SK-N-SH (cell line): Measurements from ENCODE around the gene RAB12. TPM values are rescaled to one million over a fixed set of nuclear protein-coding genes. Genes with fewer than 3 reads are reported as not detected.

Experiments
- CTCF ChIA-PET: fragments of 300-600, 350-600 bp; formaldehyde crosslinking; extraction: SDS; loops from one replicate; lab custom pipeline; 2021; lab: Yijun Ruan, JAX
- POLR2A ChIA-PET: fragments of 350-600 bp; sonication (Branson Sonifier 250); formaldehyde crosslinking; extraction: SDS; loops from one replicate; lab custom pipeline; 2020; ENCODE audit warnings: antibody characterized with exemption, inconsistent platforms; lab: Yijun Ruan, JAX
- DNase-seq: peaks from one replicate; pipeline ENCODE4 v3.0.0; 2012
- H2AFZ ChIP-seq: fragments of 200-600 bp; sonication (generic); 2 replicates; pipeline ENCODE4 v1.8.1; 2016; ENCODE audit warnings: antibody characterized with exemption, mild to moderate bottlenecking, low read depth
- H3F3A ChIP-seq: fragments of 200-600 bp; sonication (generic); replicated peaks from 2 replicates; pipeline ENCODE3; 2016; ENCODE audit warnings: antibody characterized with exemption, mild to moderate bottlenecking; ENCODE audit not compliant: insufficient read depth
- H3K27ac ChIP-seq, 2 experiments: fragments of 200-500 bp in 1 of 2; fragments of 200-600 bp in 1 of 2; sonication (Bioruptor generic) in 1 of 2; sonication (generic), shearing (Covaris generic) in 1 of 2; 2 replicates each; pipeline versions ENCODE4 v1.5.1 to v1.6.1; 2014 to 2016; ENCODE audit warnings: low read depth in 2 of 2, inconsistent platforms in 1 of 2, low read length in 1 of 2, mild to moderate bottlenecking in 1 of 2, mixed read lengths in 1 of 2
- H3K27me3 ChIP-seq: fragments of 200-600 bp; sonication (generic), shearing (Covaris generic); 2 replicates; pipeline ENCODE4 v1.6.1; 2016; ENCODE audit warnings: mixed run types; ENCODE audit not compliant: insufficient read depth
- H3K36me3 ChIP-seq, 2 experiments: fragments of 200-500 bp in 1 of 2; fragments of 200-600 bp in 1 of 2; sonication (Bioruptor generic) in 1 of 2; sonication (generic) in 1 of 2; replicated peaks in 1 of 2; 2 replicates each; pipeline versions ENCODE3 to v1.5.1; 2014 to 2016; ENCODE audit warnings: low read length in 1 of 2, mild to moderate bottlenecking in 1 of 2; ENCODE audit not compliant: insufficient read depth in 2 of 2, control insufficient read depth in 1 of 2
- H3K4me1 ChIP-seq, 2 experiments: fragments of 200-500 bp in 1 of 2; fragments of 200-600 bp in 1 of 2; sonication (Bioruptor generic) in 1 of 2; sonication (generic), shearing (Covaris generic) in 1 of 2; 2 replicates each; pipeline versions ENCODE4 v1.5.1 to v1.6.1; 2014 to 2016; ENCODE audit warnings: low read depth in 1 of 2, low read length in 1 of 2, mixed run types in 1 of 2; ENCODE audit not compliant: insufficient read depth in 2 of 2, control insufficient read depth in 1 of 2
- H3K4me2 ChIP-seq: fragments of 200-600 bp; sonication (generic), shearing (Covaris generic); 2 replicates; pipeline ENCODE4 v1.6.1; 2017; ENCODE audit warnings: mixed run types
- H3K4me3 ChIP-seq, 2 experiments: fragments of 200-500 bp in 1 of 2; fragments of 200-600 bp in 1 of 2; sonication (Bioruptor generic) in 1 of 2; sonication (generic), shearing (Covaris generic) in 1 of 2; 2 replicates each; pipeline versions ENCODE4 v1.5.1 to v1.8.1; 2014 to 2016; ENCODE audit warnings: low read depth in 2 of 2, inconsistent platforms in 1 of 2, low read length in 1 of 2, mild to moderate bottlenecking in 1 of 2, mixed read lengths in 1 of 2, moderate library complexity in 1 of 2
- H3K79me2 ChIP-seq: fragments of 200-600 bp; sonication (generic); 2 replicates; pipeline ENCODE4 v1.8.1; 2017; ENCODE audit warnings: mild to moderate bottlenecking; ENCODE audit not compliant: insufficient read depth
- H3K9ac ChIP-seq: fragments of 200-600 bp; sonication (generic); 2 replicates; pipeline ENCODE4 v1.6.1; 2017; ENCODE audit warnings: mixed run types
- H3K9me2 ChIP-seq: fragments of 200-600 bp; sonication (generic); 2 replicates; pipeline ENCODE4 v1.6.1; 2017; ENCODE audit warnings: mixed run types
- H3K9me3 ChIP-seq: fragments of 200-600 bp; sonication (generic); 2 replicates; pipeline ENCODE4 v1.6.1; 2017; ENCODE audit warnings: mixed run types, mild to moderate bottlenecking, moderate library complexity
- H4K20me1 ChIP-seq: fragments of 200-600 bp; sonication (generic); 2 replicates; pipeline ENCODE4 v1.6.1; 2017; ENCODE audit warnings: mild to moderate bottlenecking, mixed run types; ENCODE audit not compliant: insufficient read depth
- EP300 ChIP-seq, 2 experiments: IDR thresholded peaks; 2 replicates each; pipeline versions ENCODE4 v1.4.0 to v1.6.1; 2012; ENCODE audit warnings: borderline replicate concordance in 1 of 2, low read depth in 1 of 2, low read length in 1 of 2
- FOSL2 ChIP-seq: IDR thresholded peaks from 2 replicates; pipeline ENCODE4 v1.4.0; 2012; ENCODE audit warnings: low read depth, mild to moderate bottlenecking, moderate library complexity, borderline replicate concordance
- FOXJ3 ChIP-seq: sonication (generic); formaldehyde crosslinking; IDR thresholded peaks from 2 replicates; pipeline ENCODE4 v1.5.1; 2020; ENCODE audit warnings: mild to moderate bottlenecking, missing genetic modification reagents
- FOXM1 ChIP-seq: IDR thresholded peaks from 2 replicates; pipeline ENCODE4 v1.4.0; 2012; ENCODE audit warnings: low read depth, mild to moderate bottlenecking
- GATA2 ChIP-seq: sonication (generic); formaldehyde crosslinking; IDR thresholded peaks from 2 replicates; pipeline ENCODE4 v1.5.0; 2020; ENCODE audit warnings: mild to moderate bottlenecking, missing genetic modification reagents
- IRF3 ChIP-seq: fragments of 150-350 bp; IDR thresholded peaks from 2 replicates; pipeline ENCODE4 v1.6.1; 2016; ENCODE audit warnings: mild to moderate bottlenecking, low read depth, low read length
- MXI1 ChIP-seq: IDR thresholded peaks from 2 replicates; pipeline ENCODE4 v1.6.1; 2012; ENCODE audit warnings: mild to moderate bottlenecking, low read depth, low read length, improper control_type of control experiment
- NFIC ChIP-seq: IDR thresholded peaks from 2 replicates; pipeline ENCODE4 v1.4.0; 2012; ENCODE audit warnings: borderline replicate concordance
- PBX3 ChIP-seq: IDR thresholded peaks from 2 replicates; pipeline ENCODE4; 2012
- POLR2AphosphoS5 ChIP-seq: IDR thresholded peaks from 2 replicates; pipeline ENCODE4 v1.6.1; 2012; ENCODE audit warnings: low read depth, low read length
- RCOR1 ChIP-seq: fragments of 150-350 bp; IDR thresholded peaks from 2 replicates; pipeline ENCODE4 v1.6.1; 2017; ENCODE audit warnings: antibody characterized with exemption, low read length
- REST ChIP-seq: IDR thresholded peaks from 2 replicates; pipeline ENCODE4 v1.6.1; 2012; ENCODE audit warnings: mild to moderate bottlenecking, low read depth, low read length, moderate library complexity
- RFX5 ChIP-seq: IDR thresholded peaks from 2 replicates; pipeline ENCODE4 v1.6.1; 2012; ENCODE audit warnings: mild to moderate bottlenecking, improper control_type of control experiment, low read length
- RXRA ChIP-seq: IDR thresholded peaks from 2 replicates; pipeline ENCODE4 v1.4.0; 2012; ENCODE audit warnings: low read depth, mild to moderate bottlenecking, borderline replicate concordance
- SMC3 ChIP-seq: IDR thresholded peaks from 2 replicates; pipeline ENCODE4 v1.6.1; 2012; ENCODE audit warnings: low read depth, low read length, improper control_type of control experiment
- TCF12 ChIP-seq: IDR thresholded peaks from 2 replicates; pipeline ENCODE4 v1.4.0; 2012
- TEAD4 ChIP-seq: IDR thresholded peaks from 2 replicates; pipeline ENCODE4 v1.4.0; 2012; ENCODE audit warnings: mild to moderate bottlenecking, borderline replicate concordance; ENCODE audit not compliant: insufficient read depth
- USF1 ChIP-seq: IDR thresholded peaks from 2 replicates; pipeline ENCODE4 v1.4.0; 2012; ENCODE audit warnings: low read depth, borderline replicate concordance
- YY1 ChIP-seq: IDR thresholded peaks from 2 replicates; pipeline ENCODE4 v1.4.0; 2012; ENCODE audit warnings: low read depth, mild to moderate bottlenecking
- WGBS: methylation state at CpG from one replicate; pipeline ENCODE4 v1.1.6; 2017; ENCODE audit warnings: low lambda C conversion rate; 5-methylcytosine and 5-hydroxymethylcytosine counted together
- polyA plus RNA-seq, 3 experiments: library from polyadenylated mRNA; depleted of rRNA; stranded (reverse); fragments of >200 nt; gene quantifications; 2 replicates each; pipeline ENCODE4 v1.2.3, GENCODE V29; 2012

The RAB12 gene
- polyA plus RNA-seq, 1 of the 3 experiments (the other 2 are of a cell fraction) = 11.0 TPM

- H3K4me1 ChIP-seq = no peaks in the 10 kb centered on the region
- H3K9me3 ChIP-seq = no peaks in the 10 kb centered on the region
- WGBS = 96% methylated on average over 6 of the region's 8 CpGs
- H2AFZ ChIP-seq = no peak overlapping the region
- no peak overlapping the region for H3K4me3 ChIP-seq
- DNase-seq = no peak
- H3K36me3 ChIP-seq = no peaks in the 10 kb centered on the region
- TF ChIP-seq TCF12 = no peak
- TF ChIP-seq EP300 (IDR thresholded peaks at IDR 0.05; ENCODE audit: borderline replicate concordance in 1 of 2, low read depth in 1 of 2, low read length in 1 of 2) = no peak
- TF ChIP-seq YY1 = no peak
- TF ChIP-seq FOXM1 = no peak
- no peak for TF ChIP-seq PBX3
- no peak for TF ChIP-seq RFX5
- no peak for TF ChIP-seq TEAD4
- no peak for TF ChIP-seq RXRA
- TF ChIP-seq REST = no peak
- no peak for TF ChIP-seq FOSL2
- no peak for TF ChIP-seq MXI1
- no peak for TF ChIP-seq RCOR1
- no peak for TF ChIP-seq SMC3
- TF ChIP-seq FOXJ3 = no peak
- H3K9ac ChIP-seq = no peak overlapping the region
- no peaks in the 10 kb centered on the region for H3K27me3 ChIP-seq
- ChIA-PET POLR2A (no interaction called here), CTCF (interaction anchor here (0.7 to 3.7 kb wide), 4 partner anchors 10 to 302 kb away, joined by 3 to 32 read pairs (median 4); no protein-coding TSS in a partner anchor)
- H3K27ac ChIP-seq = no peak overlapping the region
- H4K20me1 ChIP-seq = no peaks in the 10 kb centered on the region
- no peaks in the 10 kb centered on the region for H3F3A ChIP-seq
- H3K4me2 ChIP-seq = no peak overlapping the region
- no peaks in the 10 kb centered on the region for H3K9me2 ChIP-seq
- no peaks in the 10 kb centered on the region for H3K79me2 ChIP-seq
Observed at GRCh38 chr18:8685914-8686216, 76.6 kb downstream of the RAB12 start.

GRCh38 chr18:8686611-8687010 is 77.4 kb downstream of the RAB12 start:
- no peak overlapping the region for H2AFZ ChIP-seq
- H3K36me3 ChIP-seq = no peaks in the 10 kb centered on the region
- H3F3A ChIP-seq = no peaks in the 10 kb centered on the region
- H3K9me3 ChIP-seq = no peaks in the 10 kb centered on the region
- no peak for TF ChIP-seq IRF3
- TF ChIP-seq POLR2AphosphoS5 = no peak
- no peak for TF ChIP-seq FOXM1
- no peak for TF ChIP-seq MXI1
- no peak for TF ChIP-seq USF1
- no peak for TF ChIP-seq GATA2
- TF ChIP-seq EP300 (IDR thresholded peaks at IDR 0.05; ENCODE audit: borderline replicate concordance in 1 of 2, low read depth in 1 of 2, low read length in 1 of 2) = no peak
- no peak for TF ChIP-seq NFIC
- no peak overlapping the region for H3K4me2 ChIP-seq
- no peaks in the 10 kb centered on the region for H3K4me1 ChIP-seq
- 86% methylated on average over 6 of the region's 6 CpGs for WGBS
- no peaks in the 10 kb centered on the region for H3K79me2 ChIP-seq
- ChIA-PET POLR2A (no interaction called here), CTCF (interaction anchor here (1.3 to 3.7 kb wide), 5 partner anchors 10 to 302 kb away, joined by 3 to 32 read pairs (median 9); no protein-coding TSS in a partner anchor)
- H4K20me1 ChIP-seq = no peaks in the 10 kb centered on the region
- no peak overlapping the region for H3K9ac ChIP-seq
- no peaks in the 10 kb centered on the region for H3K27me3 ChIP-seq
- H3K27ac ChIP-seq = no peak overlapping the region
- H3K9me2 ChIP-seq = no peaks in the 10 kb centered on the region
- DNase-seq = no peak
- H3K4me3 ChIP-seq = no peak overlapping the region
